Upper lobe of right lung (tissue), 1 donor: ENCODE data around the gene PON2. TPM values are rescaled to one million over a fixed set of nuclear protein-coding genes. Genes with fewer than 3 reads are reported as not detected.
"Not testable (repeated sequence)": the region's sequence is repeated elsewhere in the genome, so short reads cannot be mapped to it uniquely, and the experiment has no call there.

Experiments
- ATAC-seq: fragments of 200-7000 bp; cut with Tn5 transposase; one replicate; pipeline ENCODE4 v1.9.1; 2020; ENCODE audit warnings: mild to moderate bottlenecking, moderate library complexity
- DNase-seq: peaks from one replicate; pipeline ENCODE4 v3.0.0-alpha.2; 2020
- H3K27ac ChIP-seq: fragments of 200-600 bp; one replicate; pipeline ENCODE4 v1.8.0; 2022
- H3K27me3 ChIP-seq: fragments of 200-600 bp; one replicate; pipeline ENCODE4 v1.8.0; 2022; ENCODE audit warnings: mild to moderate bottlenecking
- H3K36me3 ChIP-seq: fragments of 200-600 bp; one replicate; pipeline ENCODE4 v1.8.0; 2022
- H3K4me1 ChIP-seq: fragments of 200-600 bp; one replicate; pipeline ENCODE4 v1.8.0; 2022
- H3K4me3 ChIP-seq: fragments of 200-600 bp; one replicate; pipeline ENCODE4 v1.8.0; 2022; ENCODE audit warnings: mild to moderate bottlenecking
- H3K9me3 ChIP-seq: fragments of 200-600 bp; one replicate; pipeline ENCODE4 v1.8.0; 2022
- CTCF ChIP-seq: fragments of 200-600 bp; IDR thresholded peaks from one replicate; pipeline ENCODE4 v1.8.0; 2022; ENCODE audit warnings: antibody characterized with exemption
- intact Hi-C: fragments of 100-400 bp; cut with DNase I; formaldehyde crosslinking; loops from one replicate; pipeline ENCODE4 v1.11.0; 2022
- total RNA-seq: library from RNA; stranded (reverse); fragmentation: NEBNext Ultra II Directional; extraction: Animal tissue kit (Norgen Biotek cat#: 25700); gene quantifications from one replicate; pipeline ENCODE4 v1.2.1, GENCODE V29; 2021
- donor health status: DM: no; HTN: yes; CAD: no; lungs with severe emphysema.

Gene PON2
- total RNA-seq, 1 donor from 2014 or later, result 193 TPM

- DNase-seq (no peak), ATAC-seq (no peak)
- Histone ChIP-seq H3K27ac (no peak overlapping the region), H3K4me3 (no peak overlapping the region), H3K4me1 (no peaks in the 10 kb centered on the region), H3K27me3 (no peaks in the 10 kb centered on the region), H3K36me3 (no peaks in the 10 kb centered on the region), H3K9me3 (no peaks in the 10 kb centered on the region)
- no peak for TF ChIP-seq CTCF
- intact Hi-C loops, result no loop called here
These were observed 43.1 kb downstream of the PON2 start for GRCh38 chr7:95391761-95392160.

GRCh38 chr7:95389516-95389915 lies 45.3 kb downstream of the PON2 start:
- H3K27me3 ChIP-seq, result no peaks in the 10 kb centered on the region
- H3K4me3 ChIP-seq, result no peak overlapping the region
- H3K4me1 ChIP-seq, result no peaks in the 10 kb centered on the region
- no peak overlapping the region for H3K27ac ChIP-seq
- no peak for TF ChIP-seq CTCF
- no peak for DNase-seq
- intact Hi-C loops, result no loop called here
- H3K36me3 ChIP-seq, result no peaks in the 10 kb centered on the region
- no peak for ATAC-seq
- no peaks in the 10 kb centered on the region for H3K9me3 ChIP-seq

- intact Hi-C loops, DNase-seq: not testable (repeated sequence)
These were observed 55.4 kb downstream of the PON2 start for GRCh38 chr7:95379457-95379856.

GRCh38 chr7:95376632-95377400 lies 58.0 kb downstream of the PON2 start:
- Histone ChIP-seq H3K9me3 (no peaks in the 10 kb centered on the region), H3K4me1 (no peaks in the 10 kb centered on the region), H3K36me3 (no peaks in the 10 kb centered on the region), H3K27me3 (no peaks in the 10 kb centered on the region), H3K4me3 (no peak overlapping the region), H3K27ac (no peak overlapping the region)
- no peak for DNase-seq
- ATAC-seq, result no peak
- intact Hi-C loops, result no loop called here
- TF ChIP-seq CTCF, result no peak

More at GRCh38 chr7:95379457-95379856, 55.4 kb downstream of the PON2 start:
- H3K4me3 ChIP-seq, H3K27ac ChIP-seq, H3K4me1 ChIP-seq, ATAC-seq, H3K9me3 ChIP-seq, H3K36me3 ChIP-seq, H3K27me3 ChIP-seq: not testable (repeated sequence)

- ATAC-seq (peak; percentile 36), DNase-seq (no peak)
- intact Hi-C loops, result no loop called here
- no peak for TF ChIP-seq CTCF
- no peak overlapping the region for H3K4me3 ChIP-seq
- no peaks in the 10 kb centered on the region for H3K4me1 ChIP-seq
- no peaks in the 10 kb centered on the region for H3K9me3 ChIP-seq
- H3K27ac ChIP-seq, result no peak overlapping the region
- no peaks in the 10 kb centered on the region for H3K27me3 ChIP-seq
- no peaks in the 10 kb centered on the region for H3K36me3 ChIP-seq
These were observed 59.1 kb downstream of the PON2 start for GRCh38 chr7:95375591-95376257.

GRCh38 chr7:95373323-95373722 lies 61.5 kb downstream of the PON2 start:
- H3K9me3 ChIP-seq, result no peaks in the 10 kb centered on the region
- no peak overlapping the region for H3K27ac ChIP-seq
- H3K36me3 ChIP-seq, result no peaks in the 10 kb centered on the region
- ATAC-seq (peak; percentile 61), DNase-seq (no peak)
- H3K4me1 ChIP-seq, result no peaks in the 10 kb centered on the region
- no peaks in the 10 kb centered on the region for H3K27me3 ChIP-seq
- H3K4me3 ChIP-seq, result no peak overlapping the region
- intact Hi-C loops, result no loop called here
- no peak for TF ChIP-seq CTCF
